ENCODE data around the gene ABHD12B. TPM values are rescaled to one million over a fixed set of nuclear protein-coding genes. Genes with fewer than 3 reads are reported as not detected.

ABHD12B gene
- total RNA-seq, 4 donors from 2014 or later = 0.32 to 7.9 (median 2.5) TPM; not detected in 1

DNA sequence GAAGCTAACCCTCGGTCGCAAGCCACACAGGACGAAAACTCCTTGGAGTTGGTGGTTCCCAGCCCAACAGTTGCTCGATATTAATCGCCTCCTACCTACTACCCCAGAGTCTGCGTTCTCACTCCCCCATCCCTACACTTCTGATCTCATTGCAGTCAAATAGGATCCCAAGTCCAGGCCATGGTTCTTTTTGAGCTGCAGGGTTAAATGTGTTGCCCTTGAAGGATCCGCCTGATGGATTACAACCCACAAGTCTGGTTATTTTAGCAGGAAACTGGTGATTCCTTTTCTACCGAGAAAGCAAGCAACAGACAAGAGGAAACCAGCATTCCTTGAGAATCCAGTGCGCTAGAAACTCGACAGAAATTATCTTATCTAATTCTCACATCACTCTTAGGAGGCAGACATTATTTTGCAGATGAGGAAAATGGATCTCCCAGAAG is 40.1 kb upstream of the ABHD12B start:
- in situ Hi-C loops (cut with MboI; ENCODE audit: low pct_ligation_motif_present in 1 of 4, low pct_unique_long_range_greater_than_20kb in 1 of 4, low sequenced_read_pairs in 3 of 4) (no loop called here), intact Hi-C loops (cut with DNase I; ENCODE audit: low total_unique reads) (no loop called here)
- Histone ChIP-seq H3K36me3 (no peaks in the 10 kb centered on the region), H3K4me3 (peak overlapping the region; percentile 76 to 98 (median 95)), H3K27ac (peak overlapping the region; percentile 94), H3K4me1 (peaks cover 5 to 31% (median 21%) of the 10 kb centered on the region in 4 donors), H3K27me3 (no peaks in the 10 kb centered on the region), H3K9me3 (no peaks in the 10 kb centered on the region)
- WGBS, 2 donors (ENCODE audit: low coverage in 1 of 2) = 9 to 18% methylated on average over 5 to 10 of the region's 10 CpGs
- no peak for DNase-seq
- TF ChIP-seq POLR2A (IDR thresholded peaks at IDR 0.05) (no peak), EP300 (IDR thresholded peaks at IDR 0.05; ENCODE audit: low read depth) (no peak), POLR2AphosphoS5 (IDR thresholded peaks at IDR 0.05) (no peak)
- TF ChIP-seq, protein P1, sequence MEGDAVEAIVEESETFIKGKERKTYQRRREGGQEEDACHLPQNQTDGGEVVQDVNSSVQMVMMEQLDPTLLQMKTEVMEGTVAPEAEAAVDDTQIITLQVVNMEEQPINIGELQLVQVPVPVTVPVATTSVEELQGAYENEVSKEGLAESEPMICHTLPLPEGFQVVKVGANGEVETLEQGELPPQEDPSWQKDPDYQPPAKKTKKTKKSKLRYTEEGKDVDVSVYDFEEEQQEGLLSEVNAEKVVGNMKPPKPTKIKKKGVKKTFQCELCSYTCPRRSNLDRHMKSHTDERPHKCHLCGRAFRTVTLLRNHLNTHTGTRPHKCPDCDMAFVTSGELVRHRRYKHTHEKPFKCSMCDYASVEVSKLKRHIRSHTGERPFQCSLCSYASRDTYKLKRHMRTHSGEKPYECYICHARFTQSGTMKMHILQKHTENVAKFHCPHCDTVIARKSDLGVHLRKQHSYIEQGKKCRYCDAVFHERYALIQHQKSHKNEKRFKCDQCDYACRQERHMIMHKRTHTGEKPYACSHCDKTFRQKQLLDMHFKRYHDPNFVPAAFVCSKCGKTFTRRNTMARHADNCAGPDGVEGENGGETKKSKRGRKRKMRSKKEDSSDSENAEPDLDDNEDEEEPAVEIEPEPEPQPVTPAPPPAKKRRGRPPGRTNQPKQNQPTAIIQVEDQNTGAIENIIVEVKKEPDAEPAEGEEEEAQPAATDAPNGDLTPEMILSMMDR (IDR thresholded peaks at IDR 0.05) = no peak

DNA sequence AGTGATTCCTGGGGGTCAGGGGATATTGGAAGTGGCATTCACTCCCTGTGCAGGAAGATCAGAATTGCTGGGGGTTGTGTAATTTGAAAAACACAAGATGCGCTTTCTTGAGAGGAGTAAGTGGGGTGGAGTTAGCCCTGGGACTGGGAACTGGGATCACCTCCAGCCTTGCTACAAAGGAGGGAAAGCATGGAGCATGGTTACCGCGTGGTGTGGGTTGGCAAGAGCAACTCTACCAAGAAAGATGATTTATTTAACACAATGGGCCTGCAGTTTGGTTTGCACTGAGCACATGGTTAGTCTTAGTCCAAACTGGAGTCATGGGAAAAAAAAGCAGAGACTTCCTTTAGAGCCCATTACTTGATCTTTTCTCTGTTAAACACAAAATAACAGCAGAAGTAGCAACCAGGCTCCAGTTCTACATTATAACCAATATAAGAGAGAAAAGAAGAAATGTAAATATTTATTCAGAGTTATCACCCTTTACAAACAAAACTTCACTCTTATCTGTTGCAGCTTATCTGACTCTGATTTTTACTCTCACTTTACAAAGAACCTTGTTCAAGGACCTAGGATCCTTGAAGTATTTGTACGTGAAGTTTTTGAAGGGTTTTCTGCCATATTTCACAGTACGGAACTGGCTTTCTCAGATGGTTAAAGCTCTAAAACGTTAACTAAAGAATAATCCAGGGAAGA is 38.8 kb upstream of the ABHD12B start:
- TF ChIP-seq EP300 (IDR thresholded peaks at IDR 0.05; ENCODE audit: low read depth) (no peak), POLR2A (IDR thresholded peaks at IDR 0.05) (no peak), POLR2AphosphoS5 (IDR thresholded peaks at IDR 0.05) (no peak)
- TF ChIP-seq, protein P1 (IDR thresholded peaks at IDR 0.05) = no peak
- no peak for DNase-seq
- intact Hi-C loops (cut with DNase I; ENCODE audit: low total_unique reads) (no loop called here), in situ Hi-C loops (cut with MboI; ENCODE audit: low pct_ligation_motif_present in 1 of 4, low pct_unique_long_range_greater_than_20kb in 1 of 4, low sequenced_read_pairs in 3 of 4) (no loop called here)
- WGBS, 2 donors (ENCODE audit: low coverage in 1 of 2) = 49 to 65% methylated on average over 6 of the region's 6 CpGs
- H3K9me3 ChIP-seq = no peaks in the 10 kb centered on the region
- peaks cover 5 to 31% (median 21%) of the 10 kb centered on the region in 4 donors for H3K4me1 ChIP-seq
- no peak overlapping the region for H3K4me3 ChIP-seq
- no peaks in the 10 kb centered on the region for H3K36me3 ChIP-seq
- H3K27me3 ChIP-seq = no peaks in the 10 kb centered on the region
- H3K27ac ChIP-seq = no peak overlapping the region

DNA sequence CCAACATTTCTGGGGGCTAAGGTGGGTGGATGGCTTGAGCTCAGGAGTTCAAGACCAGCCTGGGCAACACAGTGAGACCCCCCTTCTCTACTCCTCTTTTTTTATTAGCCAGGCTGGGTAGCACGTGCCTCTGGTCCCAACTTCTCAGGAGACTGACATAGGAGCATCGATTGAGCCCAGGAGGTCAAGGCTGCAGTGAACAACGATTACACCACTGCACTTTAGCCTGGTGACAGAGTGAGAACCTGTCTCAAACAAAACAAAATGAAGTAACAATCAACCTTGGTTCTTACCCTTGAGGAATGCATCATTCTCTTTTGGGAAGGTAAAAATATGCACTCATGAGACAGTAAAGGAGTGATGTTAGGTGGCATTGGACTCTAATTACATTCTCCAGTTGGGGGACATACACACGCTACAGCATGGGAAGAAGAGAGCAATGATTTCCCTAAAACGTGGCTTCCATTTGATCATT is 37.0 kb upstream of the ABHD12B start:
- H3K4me3 ChIP-seq = no peak overlapping the region
- intact Hi-C loops (cut with DNase I; ENCODE audit: low total_unique reads) (no loop called here), in situ Hi-C loops (cut with MboI; ENCODE audit: low pct_ligation_motif_present in 1 of 4, low pct_unique_long_range_greater_than_20kb in 1 of 4, low sequenced_read_pairs in 3 of 4) (no loop called here)
- no peak for TF ChIP-seq POLR2A (IDR thresholded peaks at IDR 0.05)
- TF ChIP-seq, protein P1 (IDR thresholded peaks at IDR 0.05) = no peak
- TF ChIP-seq POLR2AphosphoS5 (IDR thresholded peaks at IDR 0.05) = no peak
- no peak for TF ChIP-seq EP300 (IDR thresholded peaks at IDR 0.05; ENCODE audit: low read depth)
- H3K27me3 ChIP-seq = no peaks in the 10 kb centered on the region
- no peaks in the 10 kb centered on the region for H3K36me3 ChIP-seq
- H3K9me3 ChIP-seq = no peaks in the 10 kb centered on the region
- no peak for DNase-seq
- peaks cover under 1 to 20% (median 9%) of the 10 kb centered on the region in 4 donors for H3K4me1 ChIP-seq
- H3K27ac ChIP-seq = no peak overlapping the region
- 79% methylated on average over 5 of the region's 5 CpGs; no CpG with 5 or more reads in 1 of the 2 donors for WGBS, 2 donors (ENCODE audit: low coverage in 1 of 2)

DNA sequence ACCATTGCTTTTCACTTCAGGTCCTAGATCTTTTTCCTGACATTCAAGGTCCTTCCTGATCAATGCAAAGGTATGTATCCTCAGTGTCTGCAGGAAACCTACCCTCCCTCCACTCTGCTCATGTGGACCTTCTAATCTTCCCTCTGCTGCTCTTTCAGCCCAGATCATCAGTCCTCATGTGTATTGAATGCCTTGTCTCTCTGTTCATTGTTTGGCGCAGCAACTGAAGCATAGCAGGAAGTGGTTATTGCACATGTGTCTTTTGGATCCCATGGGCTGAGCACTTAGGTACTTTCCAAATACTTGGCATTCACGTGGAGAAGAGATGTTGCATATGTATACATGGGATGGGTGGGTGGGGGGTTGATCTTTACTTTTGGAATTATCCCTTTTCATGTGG is 36.6 kb upstream of the ABHD12B start:
- WGBS, 2 donors (ENCODE audit: low coverage in 1 of 2) = 20 to 57% methylated on average over 1 to 2 of the region's 2 CpGs
- intact Hi-C loops (cut with DNase I; ENCODE audit: low total_unique reads) (no loop called here), in situ Hi-C loops (cut with MboI; ENCODE audit: low pct_ligation_motif_present in 1 of 4, low pct_unique_long_range_greater_than_20kb in 1 of 4, low sequenced_read_pairs in 3 of 4) (no loop called here)
- no peak overlapping the region for H3K4me3 ChIP-seq
- TF ChIP-seq POLR2A (IDR thresholded peaks at IDR 0.05) (no peak), EP300 (IDR thresholded peaks at IDR 0.05; ENCODE audit: low read depth) (no peak), POLR2AphosphoS5 (IDR thresholded peaks at IDR 0.05) (no peak)
- TF ChIP-seq, protein P1 (IDR thresholded peaks at IDR 0.05) = no peak
- no peaks in the 10 kb centered on the region for H3K27me3 ChIP-seq
- H3K9me3 ChIP-seq = no peaks in the 10 kb centered on the region
- no peaks in the 10 kb centered on the region for H3K36me3 ChIP-seq
- no peak overlapping the region for H3K27ac ChIP-seq
- H3K4me1 ChIP-seq = peaks cover 0 to 15% (median 9%) of the 10 kb centered on the region in 4 donors
- DNase-seq = no peak
